Urothelium cell line (cell line): ENCODE results near the gene MASP1.

Experiments used
- DNase-seq: peaks from one replicate; pipeline ENCODE4 v3.0.0; 2011; ENCODE audit warnings: low spot score, mixed read lengths
- FAIRE-seq: peaks from 2 replicates; lab custom pipeline; 2011; peaks lifted over from hg19 to GRCh38; lab: Jason Lieb, UNC

The MASP1 gene

DNA sequence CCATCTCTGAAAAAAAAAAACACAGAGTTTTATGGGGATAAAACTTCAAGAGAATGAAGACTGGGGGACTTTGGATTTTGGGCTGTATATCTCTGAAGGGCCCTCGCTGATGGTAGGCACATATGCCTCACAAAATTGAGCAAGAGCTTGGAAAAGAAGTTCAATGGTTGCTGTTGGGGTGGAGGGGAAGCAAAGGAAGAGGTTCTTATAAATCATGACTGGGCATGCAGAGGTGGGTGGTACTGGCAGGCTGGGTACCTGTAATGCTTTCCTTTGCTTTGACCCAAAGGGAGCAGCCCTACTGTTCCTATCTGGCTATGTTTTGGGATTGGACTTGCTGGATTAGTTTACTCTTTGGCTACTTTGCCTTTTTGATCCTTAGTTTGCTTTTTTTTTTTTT, 100.3 kb downstream of the MASP1 start:
- DNase-seq, result no peak
- no peak for FAIRE-seq

- DNase-seq, result no peak
- no peak for FAIRE-seq
Measured at GRCh38 chr3:187188931-187189330, 102.6 kb downstream of the MASP1 start.

DNA sequence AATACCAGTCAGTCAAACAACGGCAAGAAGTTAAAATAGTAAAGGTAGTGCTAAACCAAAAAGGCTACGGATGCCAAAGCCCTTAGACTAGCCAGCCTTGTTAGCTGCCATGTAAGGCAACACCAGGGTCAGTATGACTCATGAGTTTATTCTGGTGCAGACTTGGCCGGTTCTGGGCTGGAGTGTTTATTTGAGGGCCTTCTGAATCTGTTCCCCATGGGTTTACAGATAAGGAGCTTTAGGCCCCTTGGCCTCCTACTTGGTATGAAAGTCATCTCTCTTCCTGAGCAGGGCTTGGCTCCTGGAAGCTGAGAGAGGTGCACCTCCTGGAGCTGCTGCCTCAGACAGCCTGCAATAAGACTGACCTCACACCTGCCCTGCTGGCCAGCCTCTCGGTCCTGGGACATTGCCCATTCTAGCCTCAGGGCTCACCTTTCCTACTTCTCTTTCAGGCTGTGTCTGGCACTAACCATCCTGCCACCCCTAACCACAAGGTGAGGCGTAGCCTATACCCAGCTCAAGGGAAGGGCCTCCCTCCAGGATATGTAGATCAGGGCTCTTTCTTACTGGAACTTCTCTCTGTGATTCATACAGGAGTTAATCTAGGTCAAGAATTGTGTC, 104.6 kb downstream of the MASP1 start:
- FAIRE-seq, result no peak
- peak; percentile 80 for DNase-seq

- DNase-seq (no peak), FAIRE-seq (peak; percentile 30)
Measured at GRCh38 chr3:187186375-187186774, 105.2 kb downstream of the MASP1 start.

DNA sequence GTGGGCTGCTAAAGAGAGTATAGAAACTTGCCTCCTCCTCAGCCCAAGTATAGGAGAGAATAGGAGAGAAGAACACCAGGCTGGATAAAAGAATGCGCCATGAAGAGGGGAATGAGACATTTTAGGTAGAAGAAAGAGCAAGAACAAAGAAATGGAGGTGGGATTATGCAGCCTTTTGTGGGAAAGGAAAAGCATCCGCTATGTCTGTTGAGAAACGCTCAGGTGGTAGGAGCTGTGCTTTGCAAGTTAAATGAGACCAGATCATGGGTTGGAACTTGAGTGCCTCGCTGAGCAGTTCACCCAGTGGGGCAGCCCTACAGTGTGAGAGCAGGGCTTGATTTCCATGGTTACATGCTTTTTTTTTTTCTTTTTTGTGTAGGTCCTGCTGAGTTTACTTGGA, 105.8 kb downstream of the MASP1 start:
- FAIRE-seq (no peak), DNase-seq (no peak)
